ENCODE measurements around the gene SLC38A7.

Gene SLC38A7

DNA sequence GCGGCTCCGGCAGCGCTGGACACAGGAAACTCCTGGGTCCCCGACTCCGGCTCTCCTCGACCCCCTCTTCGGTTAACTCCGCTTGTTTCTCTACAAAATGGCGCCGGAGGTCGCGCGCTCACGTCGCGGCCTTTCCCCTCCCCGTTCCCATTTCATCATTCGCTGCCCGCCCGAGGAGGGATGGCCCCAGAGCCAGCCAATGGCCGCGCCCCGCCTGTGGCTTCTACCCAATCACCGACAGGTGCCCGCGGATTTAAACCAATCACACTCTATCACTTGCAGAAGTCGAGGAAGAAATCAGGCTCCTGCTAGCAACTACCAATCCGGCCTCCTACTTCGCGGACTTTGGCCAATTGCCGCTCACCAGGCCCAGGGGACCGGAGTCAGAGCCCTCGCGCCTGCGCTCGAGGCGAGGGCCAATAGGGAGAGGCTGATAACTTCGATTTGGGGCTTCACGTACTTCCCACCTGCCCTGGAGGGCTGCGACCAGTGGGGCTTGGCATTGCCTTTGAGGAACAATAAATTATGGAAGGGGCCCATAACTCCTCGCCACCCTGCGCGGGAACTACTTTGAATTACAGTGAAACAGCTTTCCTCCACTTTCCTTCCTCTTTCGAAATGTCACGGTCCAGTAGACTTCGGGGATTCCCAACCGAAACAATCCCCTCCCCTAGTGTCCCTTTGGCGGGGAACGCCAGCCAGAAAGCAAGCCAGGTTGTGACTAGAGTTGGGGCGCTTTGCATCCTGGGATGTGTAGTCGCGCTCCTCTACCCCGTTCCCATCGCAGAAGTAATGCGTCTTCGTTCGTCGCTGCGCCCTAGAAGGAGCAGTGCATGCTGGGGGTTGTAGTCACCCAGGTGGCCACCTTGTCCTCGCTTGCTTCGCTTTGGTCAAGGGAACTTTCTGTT, 54.6 kb downstream of the SLC38A7 start, which contains the start of gene CNOT1:
CNOT1 (minus strand) TSS at position 94 of the 908 bp plus-strand sequence. CDS start 30,489 bp downstream, outside the sequence.
- peak; percentile 99 for DNase-seq

DNA sequence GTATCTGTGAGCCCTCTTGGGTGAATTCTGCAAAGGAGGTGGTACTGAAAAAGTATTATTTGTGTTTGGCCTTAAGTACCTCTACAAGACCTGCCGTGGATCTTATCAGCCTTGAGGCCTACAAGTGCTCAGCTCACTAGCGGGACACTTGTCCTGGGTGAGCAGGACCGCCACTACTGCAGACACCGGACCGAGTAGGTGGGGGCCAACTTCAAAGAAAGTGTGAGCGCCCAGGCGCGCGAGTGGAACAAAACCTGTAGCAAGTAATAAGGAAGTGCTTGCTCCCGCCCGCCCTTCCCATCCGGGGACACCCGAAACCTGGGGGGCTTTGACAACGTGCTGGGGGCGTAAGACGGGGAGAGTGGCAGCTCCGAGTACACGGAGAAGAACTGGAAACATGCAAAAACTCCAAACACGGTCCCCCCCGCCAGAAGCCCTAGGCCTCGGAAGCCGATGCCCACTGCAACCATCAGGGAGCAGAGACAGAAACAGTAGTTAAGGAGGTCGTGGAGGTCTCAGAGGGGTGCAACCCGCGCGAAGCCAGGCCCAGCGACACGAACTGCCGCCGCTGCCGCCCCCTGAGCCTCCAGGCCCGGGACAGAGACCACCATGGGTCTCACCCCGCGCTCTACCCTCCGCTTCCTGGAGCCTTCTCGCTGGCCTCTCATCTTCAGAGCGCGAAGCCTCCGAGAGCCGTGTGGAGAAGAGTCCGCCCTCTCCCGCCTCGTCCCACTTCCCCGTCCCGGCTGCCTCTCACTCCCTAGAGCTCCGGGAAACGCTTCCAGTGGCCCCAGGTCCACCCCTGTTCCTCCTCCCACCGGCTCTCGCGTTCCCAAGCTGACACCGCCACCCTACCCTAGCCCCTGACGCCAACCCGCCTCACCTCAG, 55.5 kb downstream of the SLC38A7 start:
- DNase-seq: no peak

DNA sequence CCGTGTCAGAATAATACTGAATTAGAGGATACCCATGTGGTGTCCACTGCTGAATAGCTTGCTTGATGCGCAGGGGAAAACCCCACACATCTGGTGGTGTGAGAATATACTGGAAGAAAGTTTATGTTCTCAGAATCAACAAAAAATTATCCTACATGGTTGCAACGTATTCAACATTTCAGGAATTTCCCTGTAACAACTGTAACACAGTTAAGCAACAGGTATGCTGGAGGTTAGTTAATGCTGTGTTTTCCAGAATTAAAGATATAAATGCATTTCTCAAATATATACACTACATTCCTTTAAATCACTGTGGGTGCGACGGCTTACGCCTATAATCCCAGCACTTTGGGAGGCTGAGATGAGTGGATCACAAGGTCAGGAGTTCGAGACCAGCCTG, 60.4 kb downstream of the SLC38A7 start:
- DNase-seq: no peak

DNA sequence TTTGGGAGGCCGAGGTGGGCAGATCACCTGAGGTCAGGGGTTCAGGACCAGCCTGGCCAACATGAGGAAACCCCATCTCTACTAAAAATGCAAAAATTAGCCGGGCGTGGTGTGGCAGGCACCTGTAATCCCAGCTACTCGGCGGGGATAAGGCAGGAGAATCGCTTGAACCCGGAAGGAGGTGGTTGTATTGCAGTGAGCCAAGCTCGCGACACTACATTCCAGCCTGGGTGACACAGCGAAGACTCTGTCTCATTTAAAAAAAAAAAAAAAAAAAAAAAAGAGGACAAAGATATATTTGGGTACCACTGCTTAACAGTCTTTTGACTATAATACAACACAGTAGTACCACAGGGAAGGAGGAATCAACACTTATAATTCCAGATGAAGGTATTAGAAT, 64.2 kb downstream of the SLC38A7 start:
- no peak for DNase-seq

DNA sequence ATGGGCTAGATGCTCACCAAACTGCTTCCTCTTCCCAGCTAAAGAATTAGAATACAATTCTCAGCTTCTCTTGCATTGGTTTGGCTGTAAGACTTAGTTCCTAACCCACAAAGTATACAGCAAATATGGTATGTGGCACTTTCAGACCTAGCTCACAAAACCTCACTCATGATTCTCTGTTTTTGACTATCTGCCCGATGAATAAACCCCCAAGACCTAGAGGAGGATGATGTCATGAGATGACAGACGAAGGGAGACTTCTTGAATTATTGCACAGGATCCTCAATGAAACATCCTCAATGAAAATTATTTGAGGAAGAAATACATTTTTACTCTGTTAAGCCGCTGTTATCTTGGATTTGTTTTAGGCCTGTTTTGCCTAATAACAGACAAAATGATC, 69.3 kb downstream of the SLC38A7 start:
- DNase-seq: no peak

Measured in eye (tissue), 1 donor.